ENCODE measurements around the gene METTL27. TPM values are rescaled to one million over a fixed set of nuclear protein-coding genes. Genes with fewer than 3 reads are reported as not detected.
"Not testable (repeated sequence)": the region's sequence is repeated elsewhere in the genome, so short reads cannot be mapped to it uniquely, and the experiment has no call there.

METTL27 gene
- total RNA-seq, 1 donor from 2014 or later: 2.6 TPM

DNA sequence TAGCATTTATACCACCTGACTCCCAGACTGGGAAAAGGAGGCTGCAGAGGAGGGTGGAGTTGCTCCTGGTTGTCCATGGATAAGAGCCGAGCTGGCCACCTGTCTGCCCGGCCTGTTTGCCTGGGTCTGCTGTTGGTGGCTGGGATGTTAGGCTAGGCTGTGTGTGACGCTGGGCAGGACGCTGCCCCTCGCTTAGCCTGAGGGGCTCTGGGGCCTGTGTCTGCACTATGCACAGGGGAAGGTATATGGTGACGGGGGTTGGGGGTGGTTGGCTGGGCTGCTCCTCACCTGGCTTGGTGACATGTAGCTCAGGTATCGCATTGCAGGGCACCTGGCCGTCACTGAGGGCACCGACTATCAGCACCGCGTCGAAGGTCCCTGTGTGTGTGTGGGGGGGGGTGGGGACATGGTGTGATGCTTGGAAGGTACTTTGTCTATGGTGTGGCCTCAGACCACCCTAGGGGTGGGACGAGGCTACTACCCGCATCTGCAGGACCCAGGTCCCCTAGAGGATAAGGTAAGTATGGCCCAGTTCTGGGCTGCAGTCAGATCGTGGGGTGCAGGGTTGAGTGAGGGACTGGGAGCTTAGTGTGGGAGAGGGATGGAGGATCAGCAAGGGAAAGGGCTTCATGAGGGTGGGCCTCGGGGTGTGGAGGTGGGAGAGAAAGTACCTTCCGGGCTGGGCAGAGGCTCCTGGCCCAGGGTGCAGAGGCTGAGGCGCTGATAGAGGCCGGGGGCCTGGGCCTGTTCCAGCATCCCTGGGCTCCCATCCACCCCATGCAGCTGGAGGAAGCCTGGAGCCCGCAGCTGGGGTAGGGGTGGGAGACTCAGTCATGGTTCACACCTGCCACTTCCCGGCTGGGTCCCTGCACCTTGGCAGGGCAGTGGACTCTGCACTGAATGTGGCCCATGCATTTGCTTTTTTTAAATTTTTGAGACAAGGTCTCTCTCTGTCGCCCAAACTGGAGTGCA lies 2.3 kb downstream of the METTL27 start:
- intact Hi-C loops (cut with micrococcal nuclease): loop anchor here (5.0 kb wide), 2 partner anchors 173 to 263 kb away; partner anchors contain the start of genes TBL2 and VPS37D

DNA sequence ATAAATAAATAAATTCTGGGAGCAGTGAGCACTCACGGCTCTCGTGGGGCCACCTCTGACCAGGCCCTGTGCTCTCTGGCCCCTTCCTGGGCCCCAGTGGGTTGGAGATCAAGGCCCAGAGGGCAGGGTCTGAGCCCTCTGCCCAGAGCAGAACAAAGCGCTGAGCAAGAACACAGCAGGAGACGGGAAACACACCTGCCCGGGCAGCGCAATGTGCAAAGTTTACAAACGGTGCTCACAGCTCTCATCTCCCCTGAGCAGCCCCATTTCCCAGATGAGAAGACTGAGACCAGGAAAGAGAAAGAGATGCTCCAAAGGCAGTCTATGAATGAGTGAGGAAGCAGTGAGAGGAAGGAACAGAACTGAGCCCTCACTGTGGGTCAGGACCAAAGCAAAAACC lies 3.0 kb downstream of the METTL27 start:
- intact Hi-C loops (cut with micrococcal nuclease): no loop called here

DNA sequence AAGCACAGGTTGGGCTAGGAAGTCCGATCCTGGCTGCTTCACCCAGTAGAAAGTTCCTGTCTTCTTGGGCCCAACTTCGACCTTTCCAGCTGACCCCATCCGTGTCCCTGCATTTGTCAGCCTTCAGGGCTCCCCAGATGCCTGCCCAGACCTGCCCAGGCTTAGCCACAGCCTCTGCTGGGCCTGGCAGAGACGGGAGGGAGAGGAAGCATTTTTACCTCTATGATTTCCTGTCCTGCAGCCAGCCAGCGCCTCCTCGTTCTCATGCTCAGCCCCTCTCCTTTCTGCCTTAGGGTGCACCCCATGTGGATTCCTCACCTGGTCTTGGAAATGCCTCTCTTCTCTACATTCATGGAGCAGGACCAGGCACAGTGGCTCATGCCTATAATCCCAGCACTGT lies 3.7 kb downstream of the METTL27 start:
- intact Hi-C loops (cut with micrococcal nuclease): no loop called here

DNA sequence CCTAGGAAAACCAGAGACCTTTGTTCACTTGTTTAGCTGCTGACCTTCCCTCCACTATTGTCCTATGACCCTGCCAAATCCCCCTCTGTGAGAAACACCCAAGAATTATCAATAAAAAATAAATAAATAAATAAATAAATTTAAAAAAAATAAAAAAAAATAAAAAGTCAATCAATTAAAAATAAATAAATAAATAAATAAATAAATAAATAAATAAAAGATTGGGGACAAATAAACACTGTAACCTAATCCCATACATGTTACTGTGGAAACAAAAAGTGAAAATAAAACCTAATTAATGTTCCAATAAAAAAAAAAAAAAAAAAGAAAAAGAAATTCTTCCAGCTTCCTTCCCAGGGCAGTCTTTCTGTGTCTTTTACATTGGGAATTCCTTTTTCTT lies 5.1 kb downstream of the METTL27 start:
- intact Hi-C loops (cut with micrococcal nuclease): not testable (repeated sequence)

DNA sequence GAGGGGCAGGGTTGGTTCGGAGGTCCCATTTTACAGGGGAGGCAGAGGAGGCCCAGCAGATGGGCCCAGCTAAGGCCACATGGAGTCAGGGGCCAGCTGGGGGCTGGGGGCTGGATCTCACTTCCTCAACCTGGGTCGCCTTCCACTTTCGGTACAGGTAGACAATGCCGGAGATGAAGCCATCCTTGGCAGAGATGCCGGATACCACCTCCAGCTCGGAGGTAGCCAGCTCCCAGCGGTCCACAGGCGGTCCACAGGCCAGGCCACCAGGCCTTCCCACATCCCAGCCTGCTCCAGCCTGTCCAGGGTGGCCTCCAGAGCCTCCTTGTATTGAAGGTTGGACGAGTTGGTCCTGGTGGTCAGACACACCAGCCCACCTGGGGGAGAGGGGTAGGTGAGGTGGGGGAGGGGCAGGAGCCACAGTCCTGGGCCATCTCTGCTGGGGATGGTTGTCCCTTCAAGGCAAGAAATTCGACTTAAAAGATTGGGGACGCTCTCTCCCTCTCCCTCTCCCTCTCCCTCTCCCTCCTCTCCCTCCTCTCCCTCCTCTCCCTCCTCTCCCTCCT lies 7.6 kb downstream of the METTL27 start:
- intact Hi-C loops (cut with micrococcal nuclease): no loop called here

DNA sequence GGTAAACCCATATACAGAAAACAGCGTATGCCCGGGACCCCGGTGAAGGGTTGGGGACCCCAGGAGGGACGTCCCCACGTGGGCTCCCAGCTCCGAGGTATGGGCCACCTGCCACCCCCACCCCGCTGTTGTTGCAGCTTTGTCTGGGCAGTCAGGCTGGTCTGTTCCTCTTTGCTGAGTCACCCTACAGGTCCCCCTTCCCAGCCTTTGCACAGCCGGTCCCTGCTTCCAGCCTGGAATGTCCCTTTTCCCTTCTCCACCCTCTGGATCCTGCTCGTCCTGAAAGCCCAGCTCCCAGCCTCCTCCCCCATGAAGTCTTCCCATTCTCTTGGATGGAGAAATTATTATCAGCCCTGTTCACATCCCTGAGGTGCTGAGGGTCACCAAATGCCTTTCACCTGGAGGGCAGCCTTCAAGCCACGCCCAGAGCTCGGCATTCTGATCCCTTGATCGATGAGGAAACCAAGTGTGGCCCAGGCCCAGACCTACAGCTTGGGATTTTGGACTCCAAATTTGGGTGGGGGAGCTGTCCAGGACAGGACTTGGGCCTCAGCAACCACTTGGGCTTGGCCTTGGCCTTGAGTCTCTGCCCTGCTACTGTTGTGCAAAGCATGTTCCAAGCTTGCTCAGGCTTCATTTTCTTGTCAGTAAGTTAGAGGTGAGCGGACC lies 8.9 kb downstream of the METTL27 start:
- intact Hi-C loops (cut with micrococcal nuclease): no loop called here

DNA sequence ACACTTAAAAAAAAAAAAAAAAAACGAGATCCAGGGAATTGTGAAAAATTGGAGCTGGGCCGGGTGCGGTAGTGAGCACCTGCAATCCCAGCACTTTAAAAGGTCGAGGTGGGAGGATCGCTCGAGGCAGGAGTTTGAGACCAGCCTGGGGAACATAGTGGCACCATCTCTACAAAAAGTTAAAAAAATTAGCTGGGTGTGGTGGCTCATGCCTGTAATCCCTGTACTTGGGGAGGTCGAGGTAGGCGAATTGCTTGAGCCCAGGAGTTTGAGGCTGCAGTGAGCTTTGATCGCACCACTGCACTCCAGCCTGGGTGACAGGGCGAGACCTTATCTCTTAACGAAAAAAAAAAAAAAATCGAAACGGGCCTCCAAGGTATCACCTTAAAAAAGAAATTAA lies 9.5 kb downstream of the METTL27 start:
- intact Hi-C loops (cut with micrococcal nuclease): no loop called here

DNA sequence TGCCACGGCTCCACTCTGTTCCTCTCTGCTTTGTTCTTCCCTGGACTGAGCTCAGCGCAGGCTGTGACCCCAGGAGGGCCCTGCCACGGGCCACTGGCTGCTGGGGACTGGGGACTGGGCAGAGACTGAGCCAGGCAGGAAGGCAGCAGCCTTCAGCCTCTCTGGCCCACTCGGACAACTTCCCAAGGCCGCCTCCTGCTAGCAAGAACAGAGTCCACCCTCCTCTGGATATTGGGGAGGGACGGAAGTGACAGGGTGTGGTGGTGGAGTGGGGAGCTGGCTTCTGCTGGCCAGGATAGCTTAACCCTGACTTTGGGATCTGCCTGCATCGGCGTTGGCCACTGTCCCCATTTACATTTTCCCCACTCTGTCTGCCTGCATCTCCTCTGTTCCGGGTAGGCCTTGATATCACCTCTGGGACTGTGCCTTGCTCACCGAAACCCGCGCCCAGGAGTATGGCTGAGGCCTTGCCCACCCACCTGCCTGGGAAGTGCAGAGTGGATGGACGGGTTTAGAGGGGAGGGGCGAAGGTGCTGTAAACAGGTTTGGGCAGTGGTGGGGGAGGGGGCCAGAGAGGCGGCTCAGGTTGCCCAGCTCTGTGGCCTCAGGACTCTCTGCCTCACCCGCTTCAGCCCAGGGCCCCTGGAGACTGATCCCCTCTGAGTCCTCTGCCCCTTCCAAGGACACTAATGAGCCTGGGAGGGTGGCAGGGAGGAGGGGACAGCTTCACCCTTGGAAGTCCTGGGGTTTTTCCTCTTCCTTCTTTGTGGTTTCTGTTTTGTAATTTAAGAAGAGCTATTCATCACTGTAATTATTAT lies 10.3 kb downstream of the METTL27 start:
- intact Hi-C loops (cut with micrococcal nuclease): no loop called here

DNA sequence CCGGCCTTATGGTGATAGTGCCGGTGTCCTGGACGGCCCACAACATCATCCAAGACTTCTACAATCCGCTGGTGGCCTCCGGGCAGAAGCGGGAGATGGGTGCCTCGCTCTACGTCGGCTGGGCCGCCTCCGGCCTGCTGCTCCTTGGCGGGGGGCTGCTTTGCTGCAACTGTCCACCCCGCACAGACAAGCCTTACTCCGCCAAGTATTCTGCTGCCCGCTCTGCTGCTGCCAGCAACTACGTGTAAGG lies 10.8 kb downstream of the METTL27 start:
- intact Hi-C loops (cut with micrococcal nuclease): no loop called here

DNA sequence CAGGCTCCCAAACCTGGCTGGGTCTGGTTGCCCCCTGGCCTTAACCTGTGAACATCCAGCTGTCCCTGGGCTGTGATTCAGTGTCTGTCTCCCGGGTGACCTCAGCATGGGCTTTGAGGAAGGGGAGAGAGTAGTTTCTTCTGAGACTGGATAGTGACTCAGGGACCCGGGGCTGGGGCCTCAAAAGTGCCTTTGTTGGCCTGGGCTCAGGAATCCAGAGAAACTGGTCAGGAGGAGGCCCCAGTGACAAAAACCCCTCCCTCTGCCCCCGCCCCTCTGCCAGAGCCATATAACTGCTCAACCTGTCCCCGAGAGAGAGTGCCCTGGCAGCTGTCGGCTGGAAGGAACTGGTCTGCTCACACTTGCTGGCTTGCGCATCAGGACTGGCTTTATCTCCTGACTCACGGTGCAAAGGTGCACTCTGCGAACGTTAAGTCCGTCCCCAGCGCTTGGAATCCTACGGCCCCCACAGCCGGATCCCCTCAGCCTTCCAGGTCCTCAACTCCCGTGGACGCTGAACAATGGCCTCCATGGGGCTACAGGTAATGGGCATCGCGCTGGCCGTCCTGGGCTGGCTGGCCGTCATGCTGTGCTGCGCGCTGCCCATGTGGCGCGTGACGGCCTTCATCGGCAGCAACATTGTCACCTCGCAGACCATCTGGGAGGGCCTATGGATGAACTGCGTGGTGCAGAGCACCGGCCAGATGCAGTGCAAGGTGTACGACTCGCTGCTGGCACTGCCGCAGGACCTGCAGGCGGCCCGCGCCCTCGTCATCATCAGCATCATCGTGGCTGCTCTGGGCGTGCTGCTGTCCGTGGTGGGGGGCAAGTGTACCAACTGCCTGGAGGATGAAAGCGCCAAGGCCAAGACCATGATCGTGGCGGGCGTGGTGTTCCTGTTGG lies 11.4 kb downstream of the METTL27 start, which contains the start of gene CLDN4:
CLDN4 (plus strand) TSS at position 316 of the 903 bp plus-strand sequence; CDS start at position 522, 206 bp downstream.
- intact Hi-C loops (cut with micrococcal nuclease): no loop called here

DNA sequence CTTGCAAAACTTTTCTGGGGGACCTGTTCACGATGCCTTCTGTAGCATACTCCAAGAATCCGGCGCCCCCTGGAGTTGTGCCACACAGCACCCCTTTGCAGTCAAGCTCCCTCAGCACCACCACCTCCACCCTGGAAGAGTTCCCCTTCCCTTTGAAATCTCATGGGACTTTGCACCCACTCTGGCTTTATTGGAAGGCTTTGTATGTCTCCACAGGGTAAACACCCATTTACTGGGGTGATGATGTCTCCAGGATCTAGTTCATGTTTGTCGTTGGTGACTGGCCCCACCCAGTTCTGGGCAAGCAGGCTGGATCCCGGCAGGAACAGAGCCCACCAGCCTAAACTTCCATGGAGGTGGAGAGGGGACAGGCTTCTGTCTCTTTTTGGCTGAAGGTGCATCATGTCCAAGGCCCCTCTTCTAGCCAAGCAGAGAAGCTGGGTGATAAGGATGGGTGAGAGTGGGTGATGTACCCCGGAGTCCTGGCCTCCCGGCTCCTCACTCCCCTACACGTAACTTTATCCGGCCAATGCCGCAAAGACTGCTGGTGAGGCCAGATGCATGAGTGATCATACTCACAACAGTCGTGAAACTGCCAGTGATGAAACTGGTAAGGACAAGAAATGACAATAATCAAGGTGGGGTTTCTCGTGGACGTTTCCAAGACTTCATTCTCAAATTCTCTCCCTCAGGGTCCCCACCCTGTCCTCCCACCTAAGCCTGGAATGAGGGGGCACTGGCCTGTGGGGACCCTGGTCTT lies 12.2 kb downstream of the METTL27 start:
- intact Hi-C loops (cut with micrococcal nuclease): no loop called here

DNA sequence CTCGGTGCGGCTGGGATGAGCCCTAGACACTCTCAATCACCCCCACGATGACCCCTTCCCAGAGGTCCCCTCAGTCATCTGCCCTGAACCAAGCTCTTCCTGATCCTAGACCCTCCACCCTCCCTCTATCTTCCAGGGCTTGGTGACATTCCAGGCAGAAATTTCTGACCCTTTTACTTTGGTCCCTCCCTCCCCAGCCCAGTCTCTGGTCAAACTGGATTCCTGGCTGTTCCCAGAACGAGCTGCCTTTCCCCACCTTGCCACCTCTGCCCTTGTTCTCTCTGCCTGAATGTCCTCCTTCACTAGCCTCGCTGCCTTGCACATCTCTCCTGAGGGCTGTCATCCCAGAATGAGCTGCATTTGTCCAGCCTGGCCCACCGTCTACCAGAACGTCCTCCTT lies 12.8 kb downstream of the METTL27 start:
- intact Hi-C loops (cut with micrococcal nuclease): no loop called here

DNA sequence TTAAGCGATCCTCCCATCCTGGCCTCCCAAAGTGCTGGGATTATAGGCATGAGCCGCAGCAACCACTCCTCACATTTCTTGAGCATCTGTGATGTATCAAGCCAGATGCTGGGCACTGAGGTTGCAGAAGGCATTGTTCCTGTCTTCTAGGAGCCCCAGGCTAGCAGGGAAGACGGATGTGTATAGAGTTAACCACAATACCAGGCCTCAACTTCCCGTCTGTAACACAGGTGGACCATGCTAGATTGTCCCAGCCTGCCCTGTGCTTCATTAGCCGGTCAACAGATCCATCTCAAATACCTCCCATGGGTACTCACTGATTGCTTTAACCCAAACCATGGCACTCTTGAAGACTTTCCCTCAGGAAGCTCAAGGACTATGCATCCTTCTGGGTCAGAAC lies 13.3 kb downstream of the METTL27 start:
- intact Hi-C loops (cut with micrococcal nuclease): no loop called here

DNA sequence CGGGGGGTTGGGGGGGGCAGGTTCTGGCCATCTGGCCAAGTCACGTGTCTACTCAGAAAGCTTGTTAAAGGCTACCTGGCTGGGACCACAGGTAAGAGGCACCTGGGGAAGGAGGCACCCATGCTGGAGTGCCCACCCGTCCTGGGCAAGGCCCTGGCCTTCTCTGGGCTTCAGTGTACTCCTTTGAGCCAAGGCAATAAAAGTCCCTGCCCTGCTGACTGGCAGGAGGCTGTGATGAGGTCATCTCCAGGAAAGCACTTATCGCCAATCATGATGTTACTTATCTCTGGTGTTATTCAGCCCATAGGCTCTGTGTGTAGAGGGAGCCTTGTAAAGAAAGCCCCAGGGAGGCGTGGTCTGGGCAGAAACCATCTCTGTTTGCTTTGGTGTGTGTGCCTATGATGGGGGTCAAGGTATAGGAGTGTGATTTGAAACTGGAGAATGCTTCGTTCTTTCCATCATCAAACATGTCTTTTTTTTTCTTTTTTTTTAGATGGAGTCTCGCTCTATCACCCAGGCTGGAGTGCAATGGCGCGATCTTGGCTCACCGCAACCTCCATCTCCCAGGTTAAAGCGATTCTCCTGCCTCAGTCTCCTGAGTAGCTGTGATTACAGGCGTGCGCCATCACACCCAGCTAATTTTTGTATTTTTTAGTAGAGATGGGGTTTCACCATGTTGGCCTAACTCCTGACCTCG lies 14.1 kb downstream of the METTL27 start:
- intact Hi-C loops (cut with micrococcal nuclease): no loop called here

DNA sequence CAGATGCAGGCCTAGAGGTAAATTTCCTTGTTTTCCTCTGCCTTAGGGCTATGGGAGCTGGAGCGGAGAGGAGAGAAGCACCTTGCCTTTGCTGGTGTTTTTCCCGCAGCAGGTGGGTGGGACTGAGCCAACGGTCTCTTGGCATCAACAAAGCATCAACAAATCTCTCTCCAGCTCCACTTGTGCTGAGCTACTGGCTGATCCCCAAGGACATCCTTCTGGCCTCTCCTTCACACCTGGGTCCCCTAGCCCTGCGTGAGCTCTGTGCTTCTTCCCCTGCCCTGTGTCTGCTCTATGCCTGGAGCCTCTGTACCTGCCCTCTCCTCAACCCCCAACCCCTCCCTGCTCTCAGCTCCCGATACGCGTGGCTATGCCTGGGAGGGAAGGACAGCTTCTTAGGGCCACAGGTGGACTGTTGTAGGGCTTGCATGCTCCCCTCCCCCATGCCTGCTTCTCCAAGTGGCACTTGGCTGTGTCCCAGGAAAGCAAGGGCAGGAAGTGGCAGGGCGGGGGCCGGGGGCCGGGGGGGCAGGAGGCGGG lies 14.7 kb downstream of the METTL27 start:
- intact Hi-C loops (cut with micrococcal nuclease): loop anchor here (2.0 kb wide), 1 partner anchor 27 kb away; no protein-coding TSS in a partner anchor

DNA sequence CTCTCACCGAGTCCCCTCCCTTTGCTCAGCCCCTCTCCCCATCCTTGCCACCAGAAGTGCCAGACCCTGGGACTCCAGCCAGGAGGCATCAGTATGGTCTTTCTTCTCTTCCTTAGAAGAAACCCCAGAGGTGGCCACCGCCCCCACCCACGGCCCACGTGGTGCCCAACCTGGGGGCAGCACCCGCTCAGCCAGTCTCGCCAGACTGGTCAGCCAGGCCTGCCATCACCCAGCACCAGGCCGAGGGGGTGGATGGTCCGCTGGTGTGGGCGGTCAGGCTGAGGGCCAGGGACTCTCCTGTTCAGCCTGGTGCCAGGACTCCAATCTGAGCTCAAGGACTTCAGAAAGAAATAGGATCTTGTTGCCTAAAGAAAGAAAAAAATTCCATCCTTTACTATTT lies 17.3 kb downstream of the METTL27 start:
- intact Hi-C loops (cut with micrococcal nuclease): no loop called here

DNA sequence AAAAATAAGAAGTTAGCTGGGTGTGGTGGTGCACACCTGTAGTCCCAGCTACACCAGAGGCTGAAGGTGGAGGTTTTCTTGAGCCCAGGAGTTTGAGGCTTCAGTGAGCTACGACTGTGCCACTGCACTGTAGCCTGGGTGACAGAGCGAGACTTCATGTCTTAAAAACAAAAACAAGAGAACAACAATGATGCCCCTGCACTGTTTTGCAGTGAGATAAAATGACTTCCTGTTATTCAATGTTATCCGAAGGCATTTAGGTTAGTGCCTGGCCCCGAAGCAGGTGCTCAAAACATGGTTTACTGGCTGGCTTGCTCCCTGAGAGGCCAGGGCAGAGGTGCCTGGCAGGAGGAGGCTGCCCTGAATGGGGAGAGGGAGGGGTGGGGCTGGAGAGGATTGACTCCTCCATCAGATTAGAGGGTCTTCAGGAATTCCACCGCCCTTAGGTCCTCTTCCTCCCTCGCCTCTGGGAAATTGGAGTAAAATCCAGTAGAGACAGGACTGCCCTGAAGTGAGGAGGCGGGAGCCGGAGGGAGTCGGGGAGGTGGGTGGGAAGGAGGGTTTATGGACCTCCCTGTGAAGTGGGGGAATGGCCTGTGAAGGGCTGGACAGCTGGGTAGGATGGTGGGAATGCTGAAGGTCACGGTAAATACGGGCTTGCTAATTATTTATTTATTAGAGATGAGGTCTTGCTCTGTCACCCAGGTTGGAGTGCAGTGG lies 18.3 kb downstream of the METTL27 start:
- intact Hi-C loops (cut with micrococcal nuclease): no loop called here

DNA sequence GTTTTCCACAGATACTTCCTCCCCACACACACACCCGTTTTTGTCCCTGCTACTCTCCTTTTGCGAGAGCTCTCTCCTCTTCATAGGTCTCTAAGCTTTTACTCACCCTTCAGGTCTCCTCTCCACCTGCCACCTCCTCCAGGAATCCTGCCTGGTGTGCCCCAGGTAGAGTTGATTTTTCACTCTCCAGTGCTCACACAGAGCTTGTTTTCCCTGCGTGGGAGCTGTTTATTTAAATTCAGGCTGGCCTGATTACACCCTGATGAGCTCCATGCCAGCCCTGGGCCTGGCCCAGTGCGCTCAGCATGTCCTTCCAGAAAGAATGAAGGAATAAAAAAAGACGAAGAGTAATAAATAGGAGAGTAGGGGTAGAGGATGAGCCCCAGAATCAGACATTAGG lies 19.1 kb downstream of the METTL27 start:
- intact Hi-C loops (cut with micrococcal nuclease): no loop called here
